HL-60 (cell line): ENCODE results near the gene GCLC.

Experiments
- CTCF ChIP-seq: IDR thresholded peaks from one replicate; pipeline ENCODE4 v1.5.1; 2011; ENCODE audit warnings: low read length, control low read depth, inconsistent platforms; ENCODE audit not compliant: insufficient read depth
- POLR2AphosphoS5 ChIP-seq: IDR thresholded peaks from 2 replicates; pipeline ENCODE4 v1.6.1; 2012; ENCODE audit warnings: low read depth

DNA sequence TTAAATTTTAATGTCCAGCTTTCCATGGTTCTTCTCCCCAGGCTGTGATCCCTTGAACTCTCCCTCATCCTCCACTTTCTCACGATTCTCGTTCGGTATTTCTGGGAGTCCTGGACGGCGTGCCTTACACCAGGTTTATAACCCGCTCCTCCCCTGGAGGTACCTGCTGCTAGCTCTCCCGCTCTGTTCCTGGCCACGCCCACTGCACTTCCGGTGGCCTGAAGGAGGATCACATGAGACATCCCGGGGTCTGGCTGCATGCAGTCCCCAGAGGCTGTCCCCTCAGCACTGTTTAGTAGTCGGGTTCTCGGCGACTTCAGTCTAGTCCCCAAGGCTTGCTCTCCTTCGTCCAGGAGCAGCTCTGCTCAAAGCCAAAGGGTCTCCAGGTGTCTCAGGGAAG, 28.4 kb upstream of the GCLC start:
- TF ChIP-seq CTCF (no peak), POLR2AphosphoS5 (no peak)
